Liver (tissue), 9 donors: Measurements from ENCODE around the gene PDE1C. TPM values are rescaled to one million over a fixed set of nuclear protein-coding genes. Genes with fewer than 3 reads are reported as not detected.

Experiments
- DNase-seq: peaks from one replicate; pipeline ENCODE4 v3.0.0-alpha.2; 2017; ENCODE audit warnings: low spot score
- H3K27ac ChIP-seq, 2 donors: one replicate each; pipeline ENCODE4 v1.7.0; 2013; ENCODE audit warnings: inconsistent platforms in 2 of 2, low read length in 2 of 2, control low read depth in 1 of 2, low read depth in 1 of 2, mild to moderate bottlenecking in 1 of 2
- H3K27me3 ChIP-seq, 4 donors: one replicate each; pipeline versions ENCODE4 v1.6.1 to v1.7.0; 2013; ENCODE audit warnings: low read length in 3 of 4, inconsistent platforms in 1 of 4, mild to moderate bottlenecking in 1 of 4, moderate library complexity in 1 of 4; ENCODE audit not compliant: control insufficient read depth in 4 of 4, insufficient read depth in 4 of 4
- H3K36me3 ChIP-seq, 4 donors: one replicate each; pipeline versions ENCODE4 v1.6.1 to v1.7.0; 2013; ENCODE audit warnings: low read length in 3 of 4, mild to moderate bottlenecking in 3 of 4, low read depth in 1 of 4, moderate library complexity in 1 of 4; ENCODE audit not compliant: control insufficient read depth in 4 of 4, insufficient read depth in 3 of 4
- H3K4me1 ChIP-seq, 4 donors: one replicate each; pipeline versions ENCODE4 v1.6.1 to v1.7.0; 2013; ENCODE audit warnings: low read length in 3 of 4, mild to moderate bottlenecking in 3 of 4, moderate library complexity in 1 of 4; ENCODE audit not compliant: control insufficient read depth in 4 of 4, insufficient read depth in 4 of 4
- H3K4me3 ChIP-seq, 3 donors: one replicate each; pipeline versions ENCODE4 v1.6.1 to v1.7.0; 2013; ENCODE audit warnings: low read length in 3 of 3, control low read depth in 1 of 3, low read depth in 1 of 3, mild to moderate bottlenecking in 1 of 3
- H3K9ac ChIP-seq, 2 donors: one replicate each; pipeline ENCODE4 v1.7.0; 2013; ENCODE audit warnings: low read length in 2 of 2, mild to moderate bottlenecking in 2 of 2, moderate library complexity in 2 of 2, control low read depth in 1 of 2, low read depth in 1 of 2
- H3K9me3 ChIP-seq, 4 donors: one replicate each; pipeline versions ENCODE4 v1.6.1 to v1.7.0; 2013; ENCODE audit warnings: low read length in 3 of 4; ENCODE audit not compliant: control insufficient read depth in 4 of 4
- CTCF ChIP-seq: fragments of 150-350 bp; IDR thresholded peaks from 2 replicates; pipeline ENCODE4 v1.5.1; 2017; ENCODE audit warnings: improper control_type of control experiment, low read depth, low read length; ENCODE audit not compliant: missing input control
- EGR1 ChIP-seq, 2 donors: IDR thresholded peaks; 2 replicates each; pipeline ENCODE4 v1.6.1; 2016 to 2018; ENCODE audit warnings: antibody characterized with exemption in 2 of 2, low read depth in 2 of 2
- FOXA1 ChIP-seq: IDR thresholded peaks from 2 replicates; pipeline ENCODE4 v1.6.1; 2016; ENCODE audit warnings: antibody characterized with exemption
- FOXA2 ChIP-seq: IDR thresholded peaks from 2 replicates; pipeline ENCODE4 v1.6.1; 2016; ENCODE audit warnings: antibody characterized with exemption
- GABPA ChIP-seq, 2 donors: IDR thresholded peaks in 1 of 2; conservative IDR thresholded peaks in 1 of 2; 2 replicates each; pipeline ENCODE4 v1.6.1; 2016; ENCODE audit warnings: antibody characterized with exemption in 2 of 2, mild to moderate bottlenecking in 1 of 2, moderate library complexity in 1 of 2
- HNF4A ChIP-seq, 2 donors: conservative IDR thresholded peaks; 2 replicates each; pipeline ENCODE4 v1.6.1; 2016; ENCODE audit warnings: antibody characterized with exemption in 2 of 2, mild to moderate bottlenecking in 2 of 2
- HNF4G ChIP-seq: IDR thresholded peaks from 2 replicates; pipeline ENCODE4 v1.6.1; 2016; ENCODE audit warnings: antibody characterized with exemption
- JUND ChIP-seq, 2 donors: IDR thresholded peaks; 2 replicates each; pipeline ENCODE4 v1.6.1; 2016; ENCODE audit warnings: antibody characterized with exemption in 2 of 2
- MAX ChIP-seq: IDR thresholded peaks from 2 replicates; pipeline ENCODE4 v1.6.1; 2016; ENCODE audit warnings: antibody characterized with exemption
- NR2F2 ChIP-seq: IDR thresholded peaks from 2 replicates; pipeline ENCODE4 v1.6.1; 2016; ENCODE audit warnings: antibody characterized with exemption
- RAD21 ChIP-seq, 2 donors: IDR thresholded peaks; 2 replicates each; pipeline ENCODE4 v1.6.1; 2016; ENCODE audit warnings: antibody characterized with exemption in 2 of 2, mild to moderate bottlenecking in 2 of 2
- RXRA ChIP-seq, 2 donors: IDR thresholded peaks; 2 replicates each; pipeline ENCODE4 v1.6.1; 2017 to 2018; ENCODE audit warnings: antibody characterized with exemption in 2 of 2, mild to moderate bottlenecking in 1 of 2
- SP1 ChIP-seq: IDR thresholded peaks from 2 replicates; pipeline ENCODE4 v1.6.1; 2018; ENCODE audit warnings: antibody characterized with exemption, mild to moderate bottlenecking
- TAF1 ChIP-seq: conservative IDR thresholded peaks from 2 replicates; pipeline ENCODE4 v1.6.1; 2016; ENCODE audit warnings: antibody characterized with exemption, mild to moderate bottlenecking
- YY1 ChIP-seq: IDR thresholded peaks from 2 replicates; pipeline ENCODE4 v1.6.1; 2016; ENCODE audit warnings: antibody characterized with exemption, mild to moderate bottlenecking
- ZBTB33 ChIP-seq: IDR thresholded peaks from 2 replicates; pipeline ENCODE4 v1.6.1; 2016; ENCODE audit warnings: antibody characterized with exemption
- WGBS: extraction: QIAGEN DNeasy Blood & Tissue Kit; methylation state at CpG from one replicate; pipeline ENCODE4 v1.1.7; 2013; 5-methylcytosine and 5-hydroxymethylcytosine counted together
- polyA plus RNA-seq, 2 donors: library from polyadenylated mRNA; stranded (reverse) in 1 of 2; unstranded in 1 of 2; fragments of 200-250 nt in 1 of 2; fragments of >200 nt in 1 of 2; fragmentation: Nextera tagmentation in 1 of 2; extraction: Ambion mirVana in 1 of 2; gene quantifications; one replicate each; pipeline versions ENCODE4 v1.2.1 to v1.2.3, GENCODE V29; 2013 to 2015
- total RNA-seq, 2 donors: library from RNA; depleted of rRNA; stranded (reverse); fragments of >200 nt; gene quantifications; one replicate each; pipeline ENCODE4 v1.2.3, GENCODE V29; 2014
- TF ChIP-seq, protein P1 (sequence below): IDR thresholded peaks from 2 replicates; pipeline ENCODE4 v1.6.1; 2016; ENCODE audit warnings: antibody characterized with exemption
- donor health status: healthy.
- donor health status: healthy.
- donor health status: healthy.
- donor health status: healthy.
- donor health status: healthy.

Gene PDE1C
- total and polyA plus RNA-seq, 4 donors = 0.05 to 0.92 (median 0.47) TPM; not detected in 1

DNA sequence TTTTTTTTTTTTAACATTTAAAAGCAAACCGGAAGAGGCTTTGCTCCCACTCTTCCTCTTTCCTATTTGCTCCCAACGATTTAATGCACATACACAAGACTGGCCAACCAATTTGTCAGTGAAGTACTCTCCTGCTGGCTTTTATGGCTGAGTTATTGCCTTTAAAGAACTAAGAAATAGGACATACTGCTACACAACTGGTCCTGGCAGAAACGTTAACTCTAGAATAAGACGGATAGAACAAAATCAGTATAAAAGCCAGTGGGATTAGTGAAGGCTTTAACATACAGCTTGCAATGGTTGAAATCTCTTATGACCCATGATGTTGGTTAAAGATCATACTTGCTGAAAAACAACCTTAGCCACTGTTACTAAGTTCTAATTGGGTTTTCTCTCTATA, 47.2 kb downstream of the PDE1C start (continued):
- TF ChIP-seq CTCF = no peak
- no peak for TF ChIP-seq JUND (IDR thresholded peaks at IDR 0.05)
- no peak for TF ChIP-seq SP1
- TF ChIP-seq MAX = no peak
- TF ChIP-seq GABPA (IDR thresholded peaks at IDR 0.05 in 1 of 2, conservative IDR thresholded peaks at IDR 0.05 in 1 of 2) = no peak
- no peak for TF ChIP-seq HNF4G
- TF ChIP-seq RXRA (IDR thresholded peaks at IDR 0.05) = no peak

GRCh38 chr7:32020551-32021159, 49.6 kb downstream of the PDE1C start:
- 68% methylated on average over 2 of the region's 2 CpGs for WGBS
- H3K9me3 ChIP-seq = no peaks in the 10 kb centered on the region
- H3K9ac ChIP-seq = no peak overlapping the region
- no peaks in the 10 kb centered on the region for H3K36me3 ChIP-seq
- no peak overlapping the region for H3K4me3 ChIP-seq
- H3K27me3 ChIP-seq = no peaks in the 10 kb centered on the region
- H3K27ac ChIP-seq = no peak overlapping the region
- DNase-seq = no peak
- TF ChIP-seq EGR1 (IDR thresholded peaks at IDR 0.05; ENCODE audit: low read depth in 2 of 2) (no peak), MAX (no peak), ZBTB33 (no peak), FOXA2 (no peak), SP1 (no peak), TAF1 (no peak), NR2F2 (no peak), GABPA (IDR thresholded peaks at IDR 0.05 in 1 of 2, conservative IDR thresholded peaks at IDR 0.05 in 1 of 2) (no peak)
- no peaks in the 10 kb centered on the region for H3K4me1 ChIP-seq

DNA sequence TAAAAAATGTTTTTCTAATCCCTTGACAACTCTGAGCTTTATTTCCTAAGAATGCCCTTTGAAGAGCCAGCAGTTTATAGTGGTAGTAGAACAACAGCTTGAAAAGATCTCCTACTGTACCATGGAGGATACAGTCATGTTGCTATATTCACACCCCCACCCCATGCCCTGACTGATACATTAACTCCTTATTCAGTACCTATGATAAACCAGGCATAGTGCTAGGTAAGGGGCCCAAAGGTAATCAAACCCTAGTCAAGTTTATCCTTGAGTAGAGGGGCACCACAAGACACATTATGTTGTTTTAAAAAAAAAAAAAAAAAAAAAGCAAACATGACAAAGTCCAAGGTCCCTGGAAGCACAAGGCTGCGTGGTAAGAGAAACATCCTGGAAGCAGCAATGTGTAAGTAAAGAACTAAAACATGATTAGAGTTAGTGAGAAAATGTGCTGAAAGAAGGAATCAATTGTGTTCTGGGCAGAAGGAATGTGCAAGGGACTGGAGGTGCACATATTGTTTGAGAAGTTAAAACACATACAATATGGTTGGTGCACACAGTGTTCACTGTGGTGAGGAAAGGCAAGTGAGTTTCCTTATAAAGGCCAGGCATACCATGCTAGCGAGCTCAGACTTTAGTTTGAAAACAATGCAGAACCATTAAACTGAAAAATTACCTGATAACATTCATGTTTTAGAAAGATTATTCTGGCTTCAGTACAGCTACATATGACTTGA, 51.2 kb downstream of the PDE1C start:
- 49% methylated on average over 2 of the region's 2 CpGs for WGBS
- no peaks in the 10 kb centered on the region for H3K9me3 ChIP-seq
- H3K27me3 ChIP-seq = no peaks in the 10 kb centered on the region
- H3K27ac ChIP-seq = no peak overlapping the region
- TF ChIP-seq, protein P1, sequence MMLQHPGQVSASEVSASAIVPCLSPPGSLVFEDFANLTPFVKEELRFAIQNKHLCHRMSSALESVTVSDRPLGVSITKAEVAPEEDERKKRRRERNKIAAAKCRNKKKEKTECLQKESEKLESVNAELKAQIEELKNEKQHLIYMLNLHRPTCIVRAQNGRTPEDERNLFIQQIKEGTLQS = no peak
- no peak for TF ChIP-seq HNF4A (conservative IDR thresholded peaks at IDR 0.05)
- no peak for TF ChIP-seq ZBTB33
- no peak for TF ChIP-seq HNF4G
- TF ChIP-seq CTCF = no peak
- TF ChIP-seq YY1 = no peak
- TF ChIP-seq SP1 = no peak
- no peak for TF ChIP-seq GABPA (IDR thresholded peaks at IDR 0.05 in 1 of 2, conservative IDR thresholded peaks at IDR 0.05 in 1 of 2)
- TF ChIP-seq FOXA1 = no peak
- TF ChIP-seq TAF1 = no peak
- TF ChIP-seq RAD21 (IDR thresholded peaks at IDR 0.05) = no peak
- TF ChIP-seq RXRA (IDR thresholded peaks at IDR 0.05) = no peak
- TF ChIP-seq MAX = no peak
- no peak overlapping the region for H3K9ac ChIP-seq
- no peak for DNase-seq
- H3K36me3 ChIP-seq = no peaks in the 10 kb centered on the region
- H3K4me1 ChIP-seq = no peaks in the 10 kb centered on the region
- no peak overlapping the region for H3K4me3 ChIP-seq
